ENCODE data around the gene TNFRSF9. TPM values are rescaled to one million over a fixed set of nuclear protein-coding genes. Genes with fewer than 3 reads are reported as not detected.

Gene TNFRSF9
- total and polyA plus RNA-seq, 8 donors = 0.08 to 1.4 (median 0.27) TPM; not detected in 3

GRCh38 chr1:7902478-7903085 is 38.1 kb downstream of the TNFRSF9 start:
- FAIRE-seq (no peak), DNase-seq (peak; percentile 27 to 68 (median 48)), ATAC-seq (peak; percentile 78 to 100 (median 96))
- peak; percentile 33 to 60 (median 46) for TF ChIP-seq CTCF (IDR thresholded peaks at IDR 0.05)
- no peak overlapping the region for H3K27ac ChIP-seq
- H3K27me3 ChIP-seq = no peaks in the 10 kb centered on the region
- H3K4me1 ChIP-seq = no peaks in the 10 kb centered on the region
- no peaks in the 10 kb centered on the region for H3K9me3 ChIP-seq
- intact Hi-C loops (cut with DNase I) = no loop called here
- 17 to 24% methylated on average over 21 of the region's 21 CpGs for WGBS, 2 donors
- H3K4me3 ChIP-seq = peak overlapping the region in 1 of 4 donors; percentile 21
- no peaks in the 10 kb centered on the region for H3K36me3 ChIP-seq

- Histone ChIP-seq H3K27ac (no peak overlapping the region), H3K4me3 (no peak overlapping the region), H3K36me3 (no peaks in the 10 kb centered on the region), H3K27me3 (no peaks in the 10 kb centered on the region), H3K9me3 (no peaks in the 10 kb centered on the region), H3K4me1 (no peaks in the 10 kb centered on the region)
- 78 to 83% methylated on average over 4 of the region's 4 CpGs for whole genome bisulfite sequencing, 2 donors
- ATAC-seq (no peak), DNase-seq (no peak), FAIRE-seq (no peak)
- intact Hi-C loops (cut with DNase I) = no loop called here
- no peak for TF ChIP-seq CTCF (IDR thresholded peaks at IDR 0.05)
Observed at GRCh38 chr1:7899741-7900140, 40.9 kb downstream of the TNFRSF9 start.

- intact Hi-C loops (cut with DNase I) = no loop called here
Observed at GRCh38 chr1:7898962-7899361, 41.7 kb downstream of the TNFRSF9 start.

GRCh38 chr1:7896994-7897393 is 43.6 kb downstream of the TNFRSF9 start:
- H3K4me1 ChIP-seq = no peaks in the 10 kb centered on the region
- TF ChIP-seq CTCF (IDR thresholded peaks at IDR 0.05) = no peak
- H3K4me3 ChIP-seq = no peak overlapping the region
- intact Hi-C loops (cut with DNase I) = no loop called here
- no peaks in the 10 kb centered on the region for H3K36me3 ChIP-seq
- DNase-seq (no peak), ATAC-seq (no peak), FAIRE-seq (no peak)
- H3K27me3 ChIP-seq = no peaks in the 10 kb centered on the region
- H3K27ac ChIP-seq = no peak overlapping the region
- H3K9me3 ChIP-seq = no peaks in the 10 kb centered on the region
- WGBS, 2 donors = 40 to 41% methylated on average over 1 of the region's 1 CpG

More at GRCh38 chr1:7898962-7899361, 41.7 kb downstream of the TNFRSF9 start:
- Histone ChIP-seq H3K27ac (no peak overlapping the region), H3K36me3 (no peaks in the 10 kb centered on the region), H3K4me3 (no peak overlapping the region), H3K9me3 (no peaks in the 10 kb centered on the region), H3K4me1 (no peaks in the 10 kb centered on the region), H3K27me3 (no peaks in the 10 kb centered on the region)
- TF ChIP-seq CTCF (IDR thresholded peaks at IDR 0.05) = no peak
- 81 to 87% methylated on average over 5 of the region's 5 CpGs for WGBS, 2 donors
- FAIRE-seq (no peak), ATAC-seq (no peak), DNase-seq (no peak)

- H3K27ac ChIP-seq = no peak overlapping the region
- intact Hi-C loops (cut with DNase I) = no loop called here
- no peak overlapping the region for H3K4me3 ChIP-seq
- DNase-seq = no peak
- no peaks in the 10 kb centered on the region for H3K36me3 ChIP-seq
- H3K9me3 ChIP-seq = no peaks in the 10 kb centered on the region
- TF ChIP-seq CTCF (IDR thresholded peaks at IDR 0.05) = no peak
- FAIRE-seq = no peak
- no peaks in the 10 kb centered on the region for H3K27me3 ChIP-seq
- no peak for ATAC-seq
- H3K4me1 ChIP-seq = no peaks in the 10 kb centered on the region
- 71 to 80% methylated on average over 13 of the region's 13 CpGs for WGBS, 2 donors
Observed at GRCh38 chr1:7893529-7894180, 47.0 kb downstream of the TNFRSF9 start.

All from pancreas (tissue), 10 donors.